NCI-H1694 treated with DMSO at 0.1 percent for 48 hours (cell line): ENCODE results near the gene WNT3A.

Source experiments
- DNase-seq: peaks from one replicate; lab custom pipeline; 2025; lab: John Stamatoyannopoulos, UW

The WNT3A gene

DNA sequence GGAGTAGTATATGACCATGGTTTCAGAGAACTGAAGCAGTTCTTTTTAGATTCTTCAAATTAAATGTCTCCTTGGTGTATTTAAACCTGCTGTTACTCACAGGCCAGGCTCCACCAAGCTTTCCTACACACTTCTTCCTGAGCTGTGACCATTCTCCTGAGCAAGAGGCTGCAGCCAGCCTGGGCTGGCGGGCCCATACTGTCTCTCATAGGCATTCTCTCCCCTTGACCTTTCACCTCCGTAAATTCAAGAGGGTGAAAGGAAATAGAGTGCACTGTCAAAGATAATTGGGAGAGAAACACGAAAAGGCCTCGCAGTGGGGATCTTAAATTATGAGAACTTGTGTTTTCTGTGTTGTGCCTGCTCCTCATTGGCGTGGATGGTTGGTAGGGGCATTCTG, 78.0 kb downstream of the WNT3A start:
- DNase-seq: no peak

DNA sequence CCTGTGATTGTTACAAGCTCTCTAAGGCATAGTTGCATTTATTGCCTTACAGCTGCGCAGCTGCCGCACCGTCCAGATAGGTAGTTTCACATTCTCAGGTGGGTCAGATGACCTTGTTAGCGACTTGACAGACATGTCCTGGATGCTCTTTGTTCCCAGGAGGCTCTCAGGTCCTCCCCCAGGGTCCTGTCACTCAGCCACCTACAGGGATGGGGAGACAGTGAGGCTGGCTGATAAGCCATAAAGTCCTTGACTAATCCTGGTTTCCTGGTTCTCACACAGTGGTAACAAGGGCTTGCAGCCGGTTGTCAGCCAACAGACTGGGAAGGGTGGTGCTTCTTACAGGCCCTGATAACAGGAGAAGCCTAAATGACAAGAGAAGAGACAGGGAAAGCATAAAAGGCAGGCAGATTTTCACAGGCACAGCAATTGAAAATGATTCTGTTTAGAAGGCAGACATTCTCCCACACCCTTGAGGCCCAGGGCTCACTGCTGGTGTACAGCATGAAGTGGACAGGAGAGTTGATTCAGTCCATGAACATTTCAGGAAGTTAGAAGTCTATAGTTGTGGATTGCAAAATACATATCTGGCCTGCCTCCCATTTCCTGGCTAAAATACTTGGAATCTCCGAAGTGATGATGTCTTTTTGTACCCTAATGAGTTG, 78.6 kb downstream of the WNT3A start:
- DNase-seq: no peak

DNA sequence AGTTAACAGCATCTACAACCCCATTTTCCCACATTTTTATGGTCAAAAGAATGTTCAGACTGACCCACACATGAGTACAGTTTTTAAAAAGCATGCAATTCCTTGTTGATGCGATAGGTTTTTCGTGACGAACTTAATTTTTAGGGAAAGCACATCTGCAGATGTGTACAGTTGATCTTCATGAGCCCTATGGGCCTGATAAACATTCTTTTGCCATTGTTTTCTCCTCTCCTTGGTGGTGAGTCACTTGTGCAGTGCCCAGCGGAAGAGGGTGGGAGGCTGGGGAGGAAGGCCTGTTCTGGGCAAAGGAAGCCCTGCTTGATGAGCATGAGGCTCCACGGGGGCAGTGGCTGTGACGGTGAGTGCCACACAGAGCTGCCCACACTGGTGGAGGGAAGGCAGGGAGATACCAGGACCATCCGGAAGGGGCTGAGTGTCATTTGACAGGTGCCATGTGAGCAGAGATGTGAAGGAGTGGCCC, 81.0 kb downstream of the WNT3A start:
- DNase-seq: no peak

DNA sequence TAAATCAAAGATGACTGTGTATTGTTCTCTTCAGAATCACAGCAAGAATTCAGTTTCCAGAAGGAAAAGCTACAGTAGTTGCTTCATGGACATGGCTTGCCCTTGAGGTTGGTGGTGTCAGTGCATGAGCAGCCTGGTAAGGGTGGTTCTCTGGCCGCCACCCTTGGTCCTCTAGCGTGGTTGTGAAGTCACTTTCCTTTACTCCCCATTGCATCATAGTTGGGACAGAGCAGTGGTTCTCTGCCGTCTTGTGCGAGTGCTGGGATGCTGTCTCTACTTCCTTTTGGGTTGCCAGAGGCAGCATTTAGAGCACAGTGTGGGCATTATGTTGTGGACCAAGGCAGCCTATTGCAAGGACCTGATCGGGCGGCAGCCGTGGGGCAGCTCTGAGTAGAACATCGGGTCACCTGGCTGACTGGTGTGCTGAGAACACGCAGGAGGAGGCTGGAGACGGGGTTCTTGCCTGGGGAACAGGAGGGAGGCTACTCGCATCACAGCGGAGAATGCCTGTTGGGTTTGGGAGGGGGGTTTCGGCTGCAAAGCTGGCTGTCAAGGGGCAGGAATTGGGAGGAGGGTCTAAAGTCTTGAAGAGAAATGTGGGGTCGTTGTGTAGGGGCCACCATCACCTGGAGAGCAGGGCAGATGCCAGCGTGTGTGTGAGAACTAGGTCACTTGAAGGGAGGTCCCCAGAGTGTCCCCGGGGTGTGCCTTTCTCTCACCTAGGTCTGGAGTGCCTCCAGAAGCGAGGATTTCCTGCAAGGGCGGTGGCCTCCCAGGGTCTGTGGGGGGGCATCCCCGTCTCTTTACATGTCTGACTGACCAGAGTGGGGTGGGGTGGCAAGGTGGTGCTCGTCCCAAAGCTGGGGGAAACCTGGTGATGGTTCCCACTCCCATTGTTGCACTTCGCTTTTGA, 82.0 kb downstream of the WNT3A start:
- no peak for DNase-seq

DNA sequence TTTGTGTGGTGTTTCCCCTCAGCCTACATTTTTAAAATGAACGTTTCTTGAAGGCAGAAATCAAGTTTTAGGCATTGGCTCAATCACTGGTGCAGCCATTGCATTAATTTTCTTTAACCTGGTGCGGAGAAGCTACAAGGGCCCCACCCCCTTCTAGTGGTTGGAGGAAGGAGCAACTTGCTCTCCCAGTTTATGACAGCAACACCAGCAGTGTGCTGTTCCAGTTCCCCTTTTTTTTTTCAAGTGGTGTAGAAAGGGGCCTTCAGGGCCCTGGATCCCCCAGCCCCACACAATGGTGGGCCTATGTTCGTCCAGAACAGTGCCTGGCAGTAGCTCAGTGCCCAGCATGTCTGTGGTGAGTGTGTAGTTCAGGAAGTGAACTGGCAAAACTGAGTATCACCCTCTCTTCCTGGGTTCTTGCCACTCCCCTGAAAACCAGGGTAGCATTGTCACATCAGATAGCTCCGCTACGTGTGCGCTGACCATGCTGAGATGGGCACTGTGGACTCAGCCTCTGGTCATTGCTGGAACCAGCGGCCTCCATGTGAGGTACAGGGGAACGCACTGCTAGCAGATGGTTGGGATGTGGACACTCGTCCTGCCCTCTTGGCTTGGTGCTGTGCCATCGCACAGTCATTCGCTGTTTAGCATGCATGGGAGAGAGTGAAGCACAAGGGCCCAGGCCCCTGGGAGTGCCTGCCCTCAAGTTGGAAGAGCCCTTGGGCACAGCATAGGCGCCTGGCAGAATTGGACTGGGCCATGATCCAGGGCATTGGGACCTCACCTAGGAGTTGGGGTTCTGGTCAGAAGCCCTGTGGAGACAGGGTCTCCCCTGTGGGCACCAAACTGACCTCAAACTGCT, 83.0 kb downstream of the WNT3A start:
- no peak for DNase-seq

DNA sequence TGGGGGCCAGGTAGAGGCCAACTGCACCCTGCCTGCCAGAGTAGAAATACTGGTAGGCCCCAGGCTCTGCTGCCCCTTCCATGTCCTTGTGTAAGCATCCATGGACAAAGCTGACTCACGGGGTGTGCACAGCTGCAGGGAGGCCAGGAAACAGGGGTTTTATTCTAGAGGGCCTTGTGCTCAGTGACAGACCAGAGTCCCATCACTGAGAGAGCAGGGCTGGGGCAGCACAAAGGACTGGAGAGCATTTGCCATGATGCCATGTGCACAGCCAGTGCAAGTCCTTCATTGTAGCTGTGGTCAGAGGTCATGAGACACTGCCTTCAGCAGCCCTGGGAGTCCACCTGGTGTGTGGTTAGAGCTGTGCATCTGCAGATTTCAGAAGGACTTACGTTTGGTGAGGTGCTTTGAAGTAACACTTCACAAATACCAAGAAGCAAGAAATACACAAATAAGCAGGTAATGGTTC, 83.8 kb downstream of the WNT3A start:
- no peak for DNase-seq

DNA sequence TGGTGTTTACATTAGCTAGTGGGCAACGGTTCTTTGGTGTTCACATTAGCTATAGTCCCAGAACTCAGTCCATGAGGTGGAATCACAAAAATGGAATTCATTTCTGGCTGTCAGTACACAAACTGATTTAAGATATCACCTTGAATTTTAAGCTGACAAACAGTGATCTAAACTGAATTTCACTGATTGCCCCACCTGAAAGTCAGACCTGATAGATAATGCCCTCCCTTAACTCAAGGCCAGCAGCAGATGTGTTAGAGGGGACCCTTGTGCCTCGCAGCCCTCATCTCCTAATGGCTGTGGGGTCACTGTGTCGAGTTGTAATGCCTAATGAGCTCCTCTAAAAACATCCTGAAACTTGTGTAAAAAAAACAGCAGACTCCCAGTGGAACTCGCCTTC, 84.3 kb downstream of the WNT3A start:
- no peak for DNase-seq

DNA sequence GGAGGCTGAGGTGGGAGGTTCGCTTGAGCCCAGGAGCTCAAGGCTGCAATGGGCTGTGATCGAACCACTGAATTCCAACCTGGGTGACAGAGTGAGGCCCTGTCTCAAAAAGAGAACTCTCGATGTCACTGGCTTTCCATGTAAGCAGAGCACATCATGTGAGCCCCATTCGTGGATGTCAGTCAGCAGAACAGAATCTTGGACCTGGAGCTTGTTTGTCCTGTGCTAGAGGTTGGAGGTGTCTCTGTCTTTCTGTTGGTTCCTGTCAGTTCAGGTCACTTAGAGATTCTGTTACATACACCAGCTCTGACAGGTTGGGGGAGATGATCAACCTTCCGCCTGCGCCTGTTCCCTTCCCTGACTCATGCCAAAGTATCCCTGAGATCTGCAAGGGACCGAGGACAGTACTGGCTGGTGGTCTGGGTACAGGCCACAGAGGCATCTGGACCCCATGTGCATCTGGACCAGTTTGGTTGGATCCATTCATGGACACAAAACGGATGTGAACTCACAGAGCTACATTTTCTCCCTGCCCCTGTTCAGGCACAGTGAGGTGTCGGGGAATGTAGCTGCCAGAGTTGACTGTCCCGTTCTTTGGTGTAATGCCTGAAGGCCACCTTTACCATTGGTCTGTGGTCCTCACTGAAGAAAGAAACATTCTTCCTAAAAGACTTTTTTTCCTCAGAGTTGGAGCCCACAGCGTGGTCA, 85.7 kb downstream of the WNT3A start:
- no peak for DNase-seq

DNA sequence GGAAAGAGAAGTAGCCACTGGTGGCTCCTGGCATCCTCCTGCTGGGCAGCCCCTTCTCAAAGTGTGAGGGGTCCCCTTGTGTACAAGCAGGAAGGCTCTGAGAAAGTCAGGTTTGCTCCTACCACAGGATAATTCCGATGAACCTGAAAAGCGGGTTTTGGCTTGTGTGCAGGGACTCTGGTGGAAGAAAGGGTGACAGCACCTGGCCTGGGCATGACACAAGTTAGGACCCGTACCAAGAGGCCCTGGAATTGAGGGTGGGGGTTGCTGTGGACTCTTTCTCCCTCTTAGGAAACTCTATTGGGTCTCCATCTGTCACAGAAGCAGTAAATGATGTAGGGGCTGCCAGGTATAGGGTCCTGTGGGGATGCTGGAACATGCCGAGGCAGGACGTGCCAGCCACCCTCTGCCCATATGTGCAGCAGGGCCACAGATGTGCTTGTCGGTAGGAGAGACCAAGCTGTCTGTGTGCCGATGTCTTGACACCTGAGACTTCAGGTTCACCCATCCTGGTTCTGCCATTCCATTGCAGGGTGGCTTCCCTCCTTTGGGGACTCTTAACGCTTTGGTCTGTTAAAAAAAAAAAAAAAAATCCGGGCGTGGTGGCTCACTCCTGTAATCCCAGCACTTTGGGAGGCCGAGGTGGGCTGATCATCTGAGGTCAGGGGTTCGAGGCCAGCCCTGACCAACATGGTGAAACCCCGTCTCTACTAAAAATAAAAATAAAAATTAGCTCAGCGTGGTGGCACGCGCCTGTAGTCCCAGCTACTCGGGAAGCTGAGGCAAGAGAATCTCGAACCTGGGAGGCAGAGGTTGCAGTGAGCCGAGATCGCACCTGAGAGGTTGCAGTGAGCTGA, 86.5 kb downstream of the WNT3A start:
- no peak for DNase-seq

DNA sequence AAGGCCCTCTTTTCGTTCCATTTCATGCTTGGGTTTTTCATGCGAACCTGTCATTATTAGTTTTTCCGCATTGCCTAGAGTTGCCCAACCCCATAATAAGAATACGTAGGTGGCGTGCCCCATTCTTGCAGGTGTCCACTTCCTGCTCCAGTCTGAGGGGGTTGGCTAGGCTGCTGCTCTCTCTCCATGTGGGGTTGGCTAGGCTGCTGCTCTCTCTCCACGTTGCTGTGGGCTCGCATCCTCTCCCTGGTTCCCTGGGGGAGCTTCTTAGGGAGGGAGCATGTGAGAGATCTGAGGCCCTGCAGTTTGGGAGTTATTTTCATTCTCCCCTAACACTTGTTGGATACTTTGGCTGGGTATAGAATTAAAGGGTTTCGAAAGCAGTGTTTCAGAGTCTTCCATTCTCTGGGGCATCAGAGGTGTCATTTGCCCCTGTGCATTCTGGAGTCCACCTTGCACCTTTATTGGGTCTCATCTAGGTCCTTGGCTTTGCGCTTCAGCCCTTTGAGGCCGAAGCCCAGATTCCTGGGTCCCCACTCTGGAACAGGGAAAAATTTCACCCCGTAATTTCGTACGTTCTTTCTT, 87.7 kb downstream of the WNT3A start:
- no peak for DNase-seq

DNA sequence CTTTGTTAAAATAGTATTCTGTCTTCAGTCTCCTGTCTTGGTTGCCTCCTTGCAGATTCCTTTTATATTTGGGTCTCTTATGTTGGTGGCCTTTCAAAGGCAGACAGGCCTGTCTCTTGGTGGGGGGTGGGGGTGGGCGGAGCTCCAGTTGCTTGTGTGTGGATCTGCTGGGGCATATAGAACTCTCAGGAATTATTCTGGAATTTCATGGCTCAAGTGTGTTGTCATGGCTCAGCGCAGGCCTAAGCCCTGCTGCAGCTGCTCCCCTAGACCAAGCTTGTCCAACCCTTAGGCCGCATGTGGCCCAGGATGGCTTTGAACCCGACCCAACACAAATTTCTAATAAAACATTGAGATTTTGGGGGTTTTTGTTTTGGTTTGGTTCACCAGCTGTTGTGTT, 88.4 kb downstream of the WNT3A start:
- DNase-seq: no peak

DNA sequence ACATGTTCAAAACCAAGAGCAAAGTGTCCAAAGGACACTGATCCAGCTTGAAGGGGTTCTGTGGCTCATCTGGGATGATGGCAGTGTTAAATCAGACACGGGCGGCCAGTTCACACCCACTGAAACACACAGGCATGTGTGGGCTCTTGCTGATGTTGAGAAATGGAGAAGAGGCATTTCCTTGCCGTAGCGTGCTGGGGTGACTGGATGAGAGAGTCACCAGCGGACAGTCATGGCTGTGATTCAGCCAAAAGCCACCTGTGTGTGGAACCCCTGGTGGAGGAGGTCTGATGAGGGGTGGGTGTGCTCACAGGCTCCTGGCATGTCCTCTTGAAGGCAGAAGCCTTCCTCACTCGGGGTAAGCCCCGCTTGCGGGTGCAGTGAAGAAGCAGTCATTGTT, 89.1 kb downstream of the WNT3A start:
- no peak for DNase-seq

DNA sequence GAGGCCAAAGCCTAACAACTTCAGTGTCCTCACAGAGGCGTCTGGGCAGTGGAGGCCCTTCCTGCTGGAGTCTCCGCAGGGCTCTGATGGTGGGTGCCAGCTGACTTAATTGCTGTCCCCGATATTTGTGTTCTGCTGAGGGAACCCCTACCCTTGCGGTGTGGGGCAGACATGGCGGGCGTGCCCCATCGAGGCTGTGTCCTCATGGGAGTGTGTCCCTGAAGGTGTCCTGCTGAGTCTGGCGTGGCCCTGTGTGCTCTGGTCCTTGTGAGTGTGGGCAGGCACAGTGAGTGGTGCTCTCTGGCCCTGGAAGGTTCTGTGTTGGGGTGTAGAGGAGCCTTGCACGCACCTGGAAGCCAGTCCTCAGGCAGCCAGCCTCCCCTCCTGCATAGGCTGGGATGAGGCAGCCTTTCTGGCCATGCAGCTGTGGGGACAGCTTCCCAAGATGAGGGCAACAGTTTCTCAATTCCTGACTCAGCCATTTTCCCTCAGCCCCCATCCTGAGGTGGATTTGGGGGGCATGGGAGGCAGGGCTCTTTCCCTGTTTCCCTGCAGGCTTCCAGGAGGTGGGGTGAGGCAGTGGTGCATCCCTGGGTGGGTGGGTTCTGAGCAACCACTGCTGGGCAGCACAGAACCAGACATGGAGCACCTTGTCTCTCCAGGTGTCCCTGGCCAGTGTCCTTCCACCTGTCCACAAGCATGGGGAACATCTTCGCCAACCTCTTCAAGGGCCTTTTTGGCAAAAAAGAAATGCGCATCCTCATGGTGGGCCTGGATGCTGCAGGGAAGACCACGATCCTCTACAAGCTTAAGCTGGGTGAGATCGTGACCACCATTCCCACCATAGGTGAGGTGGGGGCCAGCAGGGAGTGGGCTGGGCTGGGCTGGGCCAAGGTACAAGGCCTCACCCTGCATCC, 89.9 kb downstream of the WNT3A start:
- DNase-seq: no peak

DNA sequence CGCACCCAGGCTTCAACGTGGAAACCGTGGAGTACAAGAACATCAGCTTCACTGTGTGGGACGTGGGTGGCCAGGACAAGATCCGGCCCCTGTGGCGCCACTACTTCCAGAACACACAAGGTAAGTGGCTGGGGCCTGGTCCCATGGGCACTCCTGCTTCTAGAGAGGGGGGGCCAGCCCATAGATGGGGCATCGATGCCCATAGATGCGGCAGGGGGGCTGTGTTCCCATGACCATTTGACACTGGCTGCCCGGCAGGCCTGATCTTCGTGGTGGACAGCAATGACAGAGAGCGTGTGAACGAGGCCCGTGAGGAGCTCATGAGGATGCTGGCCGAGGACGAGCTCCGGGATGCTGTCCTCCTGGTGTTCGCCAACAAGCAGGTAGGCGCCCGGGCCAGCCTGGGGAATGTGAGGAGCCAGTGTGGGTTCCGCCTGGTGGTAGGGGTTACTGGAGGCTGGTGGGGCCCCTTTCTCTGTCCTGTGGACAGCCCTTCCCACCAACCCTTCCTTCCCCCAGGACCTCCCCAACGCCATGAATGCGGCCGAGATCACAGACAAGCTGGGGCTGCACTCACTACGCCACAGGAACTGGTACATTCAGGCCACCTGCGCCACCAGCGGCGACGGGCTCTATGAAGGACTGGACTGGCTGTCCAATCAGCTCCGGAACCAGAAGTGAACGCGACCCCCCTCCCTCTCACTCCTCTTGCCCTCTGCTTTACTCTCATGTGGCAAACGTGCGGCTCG, 90.7 kb downstream of the WNT3A start:
- DNase-seq: no peak

DNA sequence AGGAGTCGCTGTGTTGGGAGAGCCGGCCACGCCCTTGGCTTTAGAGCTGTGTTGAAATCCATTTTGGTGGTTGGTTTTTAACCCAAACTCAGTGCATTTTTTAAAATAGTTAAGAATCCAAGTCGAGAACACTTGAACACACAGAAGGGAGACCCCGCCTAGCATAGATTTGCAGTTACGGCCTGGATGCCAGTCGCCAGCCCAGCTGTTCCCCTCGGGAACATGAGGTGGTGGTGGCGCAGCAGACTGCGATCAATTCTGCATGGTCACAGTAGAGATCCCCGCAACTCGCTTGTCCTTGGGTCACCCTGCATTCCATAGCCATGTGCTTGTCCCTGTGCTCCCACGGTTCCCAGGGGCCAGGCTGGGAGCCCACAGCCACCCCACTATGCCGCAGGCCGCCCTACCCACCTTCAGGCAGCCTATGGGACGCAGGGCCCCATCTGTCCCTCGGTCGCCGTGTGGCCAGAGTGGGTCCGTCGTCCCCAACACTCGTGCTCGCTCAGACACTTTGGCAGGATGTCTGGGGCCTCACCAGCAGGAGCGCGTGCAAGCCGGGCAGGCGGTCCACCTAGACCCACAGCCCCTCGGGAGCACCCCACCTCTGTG, 91.6 kb downstream of the WNT3A start:
- no peak for DNase-seq

DNA sequence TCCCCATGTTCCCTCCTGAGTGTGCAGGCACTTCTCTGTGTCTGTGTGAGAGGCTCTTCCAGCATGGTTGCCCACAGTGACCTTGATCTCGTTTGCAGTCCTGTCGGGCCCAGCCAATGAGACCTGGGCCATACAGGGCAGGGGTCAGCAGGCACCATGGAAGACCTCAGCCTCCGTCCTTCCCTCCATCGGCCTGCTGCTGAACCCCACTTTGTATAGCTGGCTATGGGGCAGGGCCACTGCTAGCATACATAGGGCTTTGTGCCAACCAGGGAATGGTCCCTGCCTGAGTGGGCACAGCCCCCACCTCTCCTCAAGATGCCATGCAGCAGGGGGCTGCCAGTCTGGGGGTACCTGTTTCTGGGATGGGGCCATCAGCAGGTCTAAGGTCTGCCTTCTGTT, 92.5 kb downstream of the WNT3A start:
- no peak for DNase-seq

DNA sequence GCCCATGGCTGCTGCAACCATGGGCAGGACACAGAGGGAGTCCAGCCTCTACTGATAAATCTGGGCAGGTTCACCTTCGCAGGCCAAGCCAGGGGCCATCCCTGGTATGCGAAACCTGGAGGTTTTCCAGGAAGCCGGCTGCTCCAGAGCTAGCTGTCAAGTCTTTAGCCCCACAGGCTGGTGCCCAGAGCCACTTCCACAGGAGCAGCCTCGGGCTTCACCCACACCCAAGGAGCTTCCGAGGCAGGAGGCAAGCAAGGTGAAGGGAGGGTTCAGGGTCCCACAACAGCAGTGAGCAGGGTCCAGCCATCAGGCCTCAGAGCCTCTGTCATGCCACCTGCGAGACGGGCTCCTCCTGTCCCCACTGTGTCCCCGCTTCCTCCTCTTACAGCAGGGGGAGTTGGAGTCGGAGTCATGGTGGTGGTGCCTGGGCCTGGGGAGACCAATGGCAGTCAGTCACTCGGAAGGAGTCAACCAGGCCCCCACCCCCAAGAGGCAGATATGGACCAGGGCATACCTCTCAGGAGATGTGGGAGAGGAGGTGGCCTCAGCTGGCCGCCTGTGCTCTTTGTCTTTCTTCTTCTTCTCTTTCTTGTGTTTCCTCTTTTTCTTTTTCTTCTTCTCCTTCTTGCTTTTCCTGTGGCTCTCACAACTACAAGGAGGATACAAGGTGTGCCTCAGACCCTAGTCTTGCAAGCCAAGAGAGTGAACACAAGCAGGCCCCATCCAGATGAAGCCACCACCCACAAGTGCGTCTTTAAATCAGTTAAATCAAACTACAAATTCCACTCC, 94.2 kb downstream of the WNT3A start:
- no peak for DNase-seq
